PFSK-1 (cell line): Measurements from ENCODE around the gene TRIM21.

Experiments used
- FOXP2 ChIP-seq: optimal IDR thresholded peaks from 2 replicates; pipeline ENCODE3; 2011; ENCODE audit warnings: borderline replicate concordance, control low read depth, inconsistent platforms; ENCODE audit not compliant: insufficient read depth; ENCODE audit errors: extremely low read length, extremely low read depth
- POLR2AphosphoS5 ChIP-seq: IDR thresholded peaks from 2 replicates; pipeline ENCODE4 v1.6.1; 2012; ENCODE audit warnings: low read depth, mild to moderate bottlenecking, control low read depth, low read length, moderate library complexity
- REST ChIP-seq, 2 experiments: IDR thresholded peaks; 2 replicates each; pipeline versions ENCODE4 v1.6.1 to v1.8.0; 2011 to 2012; ENCODE audit warnings: low read depth in 2 of 2, low read length in 2 of 2, control low read depth in 1 of 2, inconsistent platforms in 1 of 2, mild to moderate bottlenecking in 1 of 2, moderate library complexity in 1 of 2; ENCODE audit not compliant: insufficient read depth in 1 of 2
- SIN3A ChIP-seq: IDR thresholded peaks from 2 replicates; pipeline ENCODE4 v1.6.1; 2012; ENCODE audit warnings: mild to moderate bottlenecking, low read length, moderate library complexity, borderline replicate concordance; ENCODE audit not compliant: insufficient read depth
- TAF1 ChIP-seq: IDR thresholded peaks from 2 replicates; pipeline ENCODE4 v1.6.1; 2012; ENCODE audit warnings: low read length, control low read depth, borderline replicate concordance; ENCODE audit not compliant: insufficient read depth

The TRIM21 gene

DNA sequence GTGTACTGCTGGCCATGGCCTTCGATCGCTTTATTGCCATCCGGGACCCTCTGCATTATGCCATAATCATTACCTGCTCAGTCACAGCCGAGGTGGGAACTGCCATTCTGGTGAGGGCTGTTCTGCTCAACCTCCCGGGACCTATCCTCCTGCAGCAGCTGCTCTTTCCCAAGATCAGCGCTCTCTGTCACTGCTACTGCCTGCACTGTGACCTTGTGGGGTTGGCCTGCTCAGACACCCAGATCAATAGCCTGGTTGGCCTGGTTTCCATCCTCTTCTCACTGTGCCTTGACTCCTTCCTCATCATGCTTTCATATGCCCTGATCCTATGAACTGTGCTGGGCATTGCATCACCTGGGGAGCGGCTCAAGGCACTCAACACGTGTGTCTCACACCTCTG, 24.9 kb upstream of the TRIM21 start:
- no peak for TF ChIP-seq SIN3A
- TF ChIP-seq POLR2AphosphoS5, result no peak
- no peak for TF ChIP-seq FOXP2
- TF ChIP-seq TAF1, result no peak

GRCh38 chr11:4416816-4417215, 23.3 kb upstream of the TRIM21 start:
- TF ChIP-seq SIN3A, result no peak
- no peak for TF ChIP-seq FOXP2
- TF ChIP-seq POLR2AphosphoS5, result no peak
- no peak for TF ChIP-seq TAF1
- TF ChIP-seq REST (IDR thresholded peaks at IDR 0.05; ENCODE audit: insufficient read depth in 1 of 2, low read depth in 2 of 2, low read length in 2 of 2), result no peak

DNA sequence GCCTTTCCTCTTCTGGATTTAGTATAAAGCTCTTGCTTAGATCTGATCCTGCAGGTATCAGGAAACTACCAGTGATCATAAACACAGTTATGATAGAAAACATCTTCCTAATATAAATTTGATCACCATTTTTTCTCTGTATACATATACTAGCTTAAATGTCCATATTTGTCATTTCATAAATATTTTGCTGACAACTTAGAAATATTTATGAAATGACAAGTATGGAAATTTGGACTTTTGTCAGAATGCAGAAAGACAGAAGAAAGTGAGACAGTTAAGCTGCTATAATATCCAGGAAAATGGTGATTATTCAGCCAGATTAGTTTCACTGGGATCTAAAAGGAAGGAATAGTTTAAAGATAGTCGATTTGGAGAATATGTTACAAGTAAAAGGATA, 22.8 kb upstream of the TRIM21 start:
- TF ChIP-seq REST (IDR thresholded peaks at IDR 0.05; ENCODE audit: insufficient read depth in 1 of 2, low read depth in 2 of 2, low read length in 2 of 2), result no peak
- no peak for TF ChIP-seq SIN3A
- TF ChIP-seq POLR2AphosphoS5, result no peak
- no peak for TF ChIP-seq TAF1

DNA sequence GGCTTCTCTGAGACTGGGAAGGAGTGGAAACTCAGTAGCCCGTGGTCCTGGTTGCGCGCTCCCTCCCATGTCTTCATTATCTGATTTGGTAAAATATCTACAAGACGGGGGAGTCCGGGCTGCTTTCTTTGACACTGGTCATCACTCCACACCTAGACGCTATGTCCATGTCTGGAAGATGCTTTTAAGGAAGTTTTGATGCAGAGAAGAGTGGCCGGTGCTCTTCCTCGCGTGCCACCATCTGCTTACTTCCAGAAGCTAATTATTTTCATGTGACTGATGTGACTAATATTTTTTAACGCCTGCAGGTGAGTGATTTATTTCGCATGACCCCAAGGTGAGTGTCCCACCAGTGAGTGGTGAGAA, 339 bp upstream of the TRIM21 start:
- TF ChIP-seq POLR2AphosphoS5, result no peak
- TF ChIP-seq SIN3A, result no peak
- no peak for TF ChIP-seq REST (IDR thresholded peaks at IDR 0.05; ENCODE audit: insufficient read depth in 1 of 2, low read depth in 2 of 2, low read length in 2 of 2)
- TF ChIP-seq TAF1, result no peak
- TF ChIP-seq FOXP2, result no peak

GRCh38 chr11:4388221-4388620, 5.3 kb downstream of the TRIM21 start:
- TF ChIP-seq POLR2AphosphoS5 (no peak), FOXP2 (no peak), TAF1 (no peak), SIN3A (no peak), REST (IDR thresholded peaks at IDR 0.05; ENCODE audit: insufficient read depth in 1 of 2, low read depth in 2 of 2, low read length in 2 of 2) (no peak)
